Mucosa of stomach (tissue), 1 donor: Measurements from ENCODE around the gene NFAT5.
"Not testable (repeated sequence)": the region's sequence is repeated elsewhere in the genome, so short reads cannot be mapped to it uniquely, and the experiment has no call there.

Source experiments
- H3K27me3 ChIP-seq: one replicate; pipeline ENCODE4 v1.7.0; 2013; ENCODE audit warnings: mild to moderate bottlenecking, low read length; ENCODE audit not compliant: control insufficient read depth, insufficient read depth
- H3K36me3 ChIP-seq: one replicate; pipeline ENCODE4 v1.7.0; 2013; ENCODE audit warnings: low read length; ENCODE audit not compliant: control insufficient read depth, insufficient read depth
- H3K4me1 ChIP-seq: one replicate; pipeline ENCODE4 v1.7.0; 2013; ENCODE audit warnings: mild to moderate bottlenecking, low read length; ENCODE audit not compliant: control insufficient read depth, insufficient read depth
- H3K4me3 ChIP-seq: one replicate; pipeline ENCODE4 v1.7.0; 2013; ENCODE audit warnings: low read length
- H3K9ac ChIP-seq: one replicate; pipeline ENCODE4 v1.7.0; 2013; ENCODE audit warnings: mild to moderate bottlenecking, low read length, moderate library complexity
- H3K9me3 ChIP-seq: one replicate; pipeline ENCODE4 v1.7.0; 2013; ENCODE audit warnings: mild to moderate bottlenecking, low read length, moderate library complexity; ENCODE audit not compliant: control insufficient read depth
- donor health status: Pancreatic carcinoma.

Gene NFAT5

GRCh38 chr16:69534720-69535119, 31.0 kb upstream of the NFAT5 start:
- no peak overlapping the region for H3K9ac ChIP-seq
- H3K36me3 ChIP-seq: no peaks in the 10 kb centered on the region
- no peak overlapping the region for H3K4me3 ChIP-seq
- H3K9me3 ChIP-seq: no peaks in the 10 kb centered on the region
- H3K4me1 ChIP-seq: no peaks in the 10 kb centered on the region
- no peaks in the 10 kb centered on the region for H3K27me3 ChIP-seq

GRCh38 chr16:69535123-69536050, 30.4 kb upstream of the NFAT5 start:
- H3K9ac ChIP-seq: no peak overlapping the region
- no peaks in the 10 kb centered on the region for H3K4me1 ChIP-seq
- no peaks in the 10 kb centered on the region for H3K36me3 ChIP-seq
- H3K9me3 ChIP-seq: no peaks in the 10 kb centered on the region
- H3K4me3 ChIP-seq: no peak overlapping the region
- no peaks in the 10 kb centered on the region for H3K27me3 ChIP-seq

- Histone ChIP-seq H3K36me3 (no peaks in the 10 kb centered on the region), H3K27me3 (no peaks in the 10 kb centered on the region), H3K4me3 (no peak overlapping the region), H3K9ac (no peak overlapping the region), H3K4me1 (no peaks in the 10 kb centered on the region), H3K9me3 (no peaks in the 10 kb centered on the region)
Measured at GRCh38 chr16:69537706-69538080, 28.1 kb upstream of the NFAT5 start.

- H3K4me3 ChIP-seq: no peak overlapping the region
- H3K9ac ChIP-seq: no peak overlapping the region
- H3K36me3 ChIP-seq: no peaks in the 10 kb centered on the region
Measured at GRCh38 chr16:69538808-69539207, 27.0 kb upstream of the NFAT5 start.

DNA sequence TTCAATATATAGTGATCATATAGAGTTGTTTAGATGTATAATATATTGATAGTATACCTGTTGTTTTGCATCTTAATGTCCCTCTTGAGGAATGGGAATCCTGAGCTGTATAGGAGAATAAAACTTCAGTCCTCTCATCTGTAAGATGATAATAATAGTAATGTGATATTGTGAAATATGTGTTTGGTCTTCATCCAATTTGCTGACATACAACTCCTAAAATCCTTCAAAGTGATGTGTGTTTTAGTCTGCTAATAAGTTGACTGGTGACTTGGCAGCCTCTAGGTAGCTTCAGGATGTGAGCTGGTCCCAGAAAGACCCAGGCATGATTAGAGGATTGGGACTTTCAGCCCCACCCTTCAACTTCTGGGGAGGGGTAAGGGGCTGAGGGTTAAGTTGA, 22.8 kb upstream of the NFAT5 start:
- Histone ChIP-seq H3K27me3 (no peaks in the 10 kb centered on the region), H3K9ac (no peak overlapping the region), H3K36me3 (no peaks in the 10 kb centered on the region), H3K4me3 (no peak overlapping the region), H3K9me3 (no peaks in the 10 kb centered on the region), H3K4me1 (no peaks in the 10 kb centered on the region)

More at GRCh38 chr16:69538808-69539207, 27.0 kb upstream of the NFAT5 start:
- no peaks in the 10 kb centered on the region for H3K9me3 ChIP-seq
- no peaks in the 10 kb centered on the region for H3K4me1 ChIP-seq
- no peaks in the 10 kb centered on the region for H3K27me3 ChIP-seq

GRCh38 chr16:69544088-69544487, 21.7 kb upstream of the NFAT5 start:
- H3K4me3 ChIP-seq: no peak overlapping the region
- H3K9ac ChIP-seq: no peak overlapping the region
- H3K9me3 ChIP-seq: no peaks in the 10 kb centered on the region
- no peaks in the 10 kb centered on the region for H3K4me1 ChIP-seq
- H3K27me3 ChIP-seq: no peaks in the 10 kb centered on the region
- no peaks in the 10 kb centered on the region for H3K36me3 ChIP-seq

DNA sequence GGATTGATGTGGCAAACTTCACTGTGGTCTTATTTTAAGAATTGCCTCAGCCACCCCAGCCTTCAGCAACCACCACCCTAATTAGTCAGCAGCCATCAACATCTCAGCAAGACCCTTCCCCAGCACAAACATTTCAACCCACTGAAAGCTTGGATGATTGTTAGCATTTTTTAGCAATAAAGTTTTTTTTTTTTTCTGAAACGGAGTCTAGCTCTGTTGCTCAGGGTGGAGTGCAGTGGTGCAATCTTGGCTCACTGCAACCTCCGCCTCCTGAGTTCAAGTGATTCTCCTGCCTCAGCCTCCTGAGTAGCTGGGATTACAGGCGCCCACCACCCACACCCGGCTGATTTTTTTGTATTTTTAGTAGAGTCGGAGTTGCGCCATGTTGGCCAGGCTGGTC, 19.1 kb upstream of the NFAT5 start:
- not testable (repeated sequence) for H3K36me3 ChIP-seq, H3K9me3 ChIP-seq, H3K4me3 ChIP-seq, H3K9ac ChIP-seq, H3K27me3 ChIP-seq, H3K4me1 ChIP-seq

DNA sequence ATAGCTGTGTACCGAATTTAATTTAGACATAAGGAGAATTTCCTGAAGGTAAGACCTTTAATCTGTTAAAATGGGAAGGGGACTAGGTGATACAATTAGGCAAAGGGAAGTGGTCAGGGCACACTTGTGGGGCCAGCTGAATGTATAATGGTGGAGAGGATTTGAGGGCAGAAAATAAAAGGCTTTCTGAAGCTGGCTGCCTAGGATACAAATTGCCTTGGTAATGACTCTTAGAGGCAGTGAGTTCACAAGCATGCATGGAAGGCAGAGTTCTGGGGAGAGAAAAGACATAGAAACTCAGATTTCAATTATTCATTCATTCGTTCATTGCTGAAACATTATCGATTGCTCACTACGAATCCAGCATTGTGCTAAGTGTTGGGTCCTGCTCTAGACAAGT, 12.4 kb upstream of the NFAT5 start:
- Histone ChIP-seq H3K27me3 (no peaks in the 10 kb centered on the region), H3K9ac (no peak overlapping the region), H3K9me3 (no peaks in the 10 kb centered on the region), H3K36me3 (no peaks in the 10 kb centered on the region), H3K4me1 (no peaks in the 10 kb centered on the region), H3K4me3 (no peak overlapping the region)

DNA sequence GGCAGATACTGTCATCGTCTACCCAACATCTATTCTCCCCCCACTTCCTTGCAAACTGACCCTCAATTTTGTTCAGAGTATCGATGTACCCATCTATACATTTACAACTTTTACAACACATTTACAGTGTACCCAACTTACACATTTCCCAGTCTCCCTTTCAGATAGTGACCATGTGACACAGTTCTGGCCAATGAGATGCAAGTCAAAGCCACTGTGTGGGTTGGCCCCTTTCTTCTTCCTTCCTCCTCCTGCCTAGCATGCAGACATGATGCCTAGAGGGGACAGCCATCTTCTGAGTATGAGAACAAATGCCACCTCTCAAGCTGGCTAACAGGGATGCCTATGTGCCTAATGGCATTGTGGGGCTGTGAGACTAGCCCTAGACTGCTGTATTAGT, 11.3 kb upstream of the NFAT5 start:
- H3K36me3 ChIP-seq: no peaks in the 10 kb centered on the region
- H3K27me3 ChIP-seq: no peaks in the 10 kb centered on the region
- H3K4me1 ChIP-seq: no peaks in the 10 kb centered on the region
- H3K4me3 ChIP-seq: no peak overlapping the region
- H3K9me3 ChIP-seq: no peaks in the 10 kb centered on the region
- no peak overlapping the region for H3K9ac ChIP-seq

GRCh38 chr16:69555437-69555836, 10.3 kb upstream of the NFAT5 start:
- Histone ChIP-seq H3K4me1 (no peaks in the 10 kb centered on the region), H3K9me3 (no peaks in the 10 kb centered on the region), H3K9ac (no peak overlapping the region), H3K36me3 (no peaks in the 10 kb centered on the region), H3K27me3 (no peaks in the 10 kb centered on the region), H3K4me3 (no peak overlapping the region)

DNA sequence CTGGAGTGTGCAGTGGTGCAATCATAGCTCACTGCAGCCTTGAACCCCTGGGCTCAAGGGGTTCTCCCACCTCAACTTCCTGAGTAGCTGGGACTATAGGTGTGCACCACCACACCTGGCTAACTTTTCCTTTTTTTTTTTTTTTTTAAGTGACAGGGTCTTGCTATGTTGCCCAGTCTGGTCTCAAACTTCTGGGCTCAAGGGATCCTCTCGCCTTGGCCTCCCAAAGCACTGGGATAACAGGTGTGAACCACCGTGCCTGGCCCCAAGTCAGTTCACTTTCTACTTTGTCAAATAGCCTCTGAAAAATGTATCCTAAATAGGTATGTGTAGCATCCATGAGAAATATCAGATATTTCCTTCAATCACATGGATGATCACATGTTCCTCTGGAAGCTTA, 9.9 kb upstream of the NFAT5 start:
- Histone ChIP-seq H3K4me3 (no peak overlapping the region), H3K27me3 (no peaks in the 10 kb centered on the region)

GRCh38 chr16:69559164-69559563, 6.6 kb upstream of the NFAT5 start:
- no peak overlapping the region for H3K9ac ChIP-seq
- H3K4me3 ChIP-seq: no peak overlapping the region
- H3K4me1 ChIP-seq: no peaks in the 10 kb centered on the region
- no peaks in the 10 kb centered on the region for H3K36me3 ChIP-seq
- H3K27me3 ChIP-seq: no peaks in the 10 kb centered on the region
- no peaks in the 10 kb centered on the region for H3K9me3 ChIP-seq

More for the DNA sequence above, 9.9 kb upstream of the NFAT5 start:
- Histone ChIP-seq H3K9ac (no peak overlapping the region), H3K36me3 (no peaks in the 10 kb centered on the region), H3K9me3 (no peaks in the 10 kb centered on the region), H3K4me1 (no peaks in the 10 kb centered on the region)

- H3K9me3 ChIP-seq, H3K4me3 ChIP-seq, H3K36me3 ChIP-seq, H3K9ac ChIP-seq, H3K27me3 ChIP-seq, H3K4me1 ChIP-seq: not testable (repeated sequence)
Measured at GRCh38 chr16:69561367-69561766, 4.4 kb upstream of the NFAT5 start.
